ENCODE measurements around the gene TMEM181.
"Not testable (repeated sequence)": the region's sequence is repeated elsewhere in the genome, so short reads cannot be mapped to it uniquely, and the experiment has no call there.

The TMEM181 gene

DNA sequence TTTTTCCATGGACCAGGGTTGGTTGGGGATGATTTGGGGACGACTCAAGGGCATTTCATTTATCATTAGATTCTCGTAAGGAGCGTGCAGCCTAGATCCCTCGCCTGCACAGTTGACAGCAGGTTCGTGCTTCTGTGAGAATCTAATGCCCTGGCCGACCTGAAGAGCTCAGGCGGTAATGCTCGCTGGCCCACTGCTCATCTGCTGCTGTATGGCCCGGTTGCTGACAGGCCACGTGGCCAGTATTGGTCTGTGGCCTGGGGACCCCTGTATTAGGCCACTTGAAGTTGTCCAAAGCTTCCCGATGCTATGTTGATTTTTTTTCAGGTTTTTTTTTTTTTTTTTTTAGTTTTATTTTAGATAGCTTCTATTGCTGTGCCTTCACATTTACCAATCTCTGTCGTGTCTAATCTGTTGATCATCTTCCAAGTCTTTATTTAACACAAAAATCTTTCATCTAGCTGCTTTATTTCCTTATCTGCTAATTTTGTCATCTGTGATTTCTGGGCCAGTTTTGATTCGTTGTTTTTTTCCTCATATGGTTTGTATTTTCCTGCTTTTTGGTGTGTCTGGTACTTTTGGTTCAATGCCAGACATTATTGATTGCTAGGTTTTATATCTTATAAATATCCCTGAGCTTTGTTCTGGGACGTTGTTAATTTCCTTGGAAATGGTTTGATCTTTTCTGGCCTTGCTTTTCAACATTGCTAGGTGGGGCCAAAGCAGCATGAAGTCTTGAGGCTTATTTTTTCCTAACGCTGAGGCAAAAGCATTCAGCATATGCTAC is 43.6 kb downstream of the TMEM181 start:
- DNase-seq = no peak

DNA sequence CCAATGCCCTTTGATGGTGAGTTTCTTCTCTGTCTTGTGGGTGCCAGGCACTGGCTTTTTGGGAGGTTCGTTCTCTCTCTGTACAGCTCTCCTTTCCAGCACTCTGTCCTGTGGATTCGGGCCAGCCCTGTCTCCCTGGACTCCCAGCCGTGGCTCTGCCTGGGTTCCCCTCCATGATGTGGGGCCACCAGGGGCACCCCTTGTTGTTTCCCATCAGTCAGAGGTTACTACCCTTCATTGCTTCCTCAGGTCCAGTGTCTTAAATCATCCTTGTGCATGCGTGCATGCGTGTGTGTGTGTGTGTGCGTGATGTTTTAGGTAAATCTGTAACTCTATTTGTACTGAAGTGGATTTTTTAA is 44.1 kb downstream of the TMEM181 start:
- DNase-seq = no peak

DNA sequence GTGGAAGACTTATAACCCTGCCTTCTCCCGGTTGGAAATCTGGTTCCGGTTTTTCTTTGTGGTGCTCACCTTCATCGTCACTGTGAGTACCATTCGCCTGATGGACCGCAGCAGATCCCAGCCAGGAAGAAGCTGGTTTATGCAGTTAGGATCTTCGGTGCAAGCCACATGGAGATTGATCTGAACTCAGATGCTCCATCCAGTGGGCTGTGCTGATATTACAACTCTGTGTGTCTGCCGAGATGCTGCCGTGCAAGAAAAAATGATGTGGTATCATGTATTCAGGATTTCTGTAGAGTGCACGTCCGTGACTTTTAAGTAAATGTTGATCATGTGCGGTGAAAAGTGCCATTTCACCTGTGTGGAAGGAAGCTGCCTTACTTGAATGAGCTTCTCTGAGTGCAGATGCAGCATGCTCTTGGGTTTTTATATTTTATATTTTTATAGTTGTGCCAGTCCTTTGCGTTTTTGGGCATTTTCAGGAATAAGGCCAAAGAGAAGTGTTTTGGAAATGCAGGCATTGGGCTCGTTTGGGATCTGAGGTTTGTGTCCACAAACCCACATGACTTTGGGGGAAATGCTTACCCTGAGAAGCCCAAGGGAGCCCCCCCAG is 45.5 kb downstream of the TMEM181 start:
- peak; percentile 73 for DNase-seq

DNA sequence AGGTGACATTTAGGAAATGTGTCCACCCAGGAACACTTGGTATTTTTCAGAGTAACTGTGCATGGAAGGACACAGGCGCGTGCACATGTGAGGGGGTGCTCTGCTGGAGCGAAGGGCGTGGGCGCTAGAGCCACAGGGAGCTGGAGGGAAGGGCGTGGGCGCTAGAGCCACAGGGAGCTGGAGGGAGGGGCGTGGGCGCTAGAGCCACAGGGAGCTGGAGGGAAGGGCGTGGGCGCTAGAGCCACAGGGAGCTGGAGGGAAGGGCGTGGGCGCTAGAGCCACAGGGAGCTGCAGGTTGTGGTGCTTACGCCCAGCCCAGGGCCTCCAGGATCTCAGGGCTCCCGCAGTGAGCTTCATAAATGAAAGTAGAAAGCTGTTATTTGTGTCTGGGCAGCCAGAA is 46.1 kb downstream of the TMEM181 start:
- DNase-seq = not testable (repeated sequence)

DNA sequence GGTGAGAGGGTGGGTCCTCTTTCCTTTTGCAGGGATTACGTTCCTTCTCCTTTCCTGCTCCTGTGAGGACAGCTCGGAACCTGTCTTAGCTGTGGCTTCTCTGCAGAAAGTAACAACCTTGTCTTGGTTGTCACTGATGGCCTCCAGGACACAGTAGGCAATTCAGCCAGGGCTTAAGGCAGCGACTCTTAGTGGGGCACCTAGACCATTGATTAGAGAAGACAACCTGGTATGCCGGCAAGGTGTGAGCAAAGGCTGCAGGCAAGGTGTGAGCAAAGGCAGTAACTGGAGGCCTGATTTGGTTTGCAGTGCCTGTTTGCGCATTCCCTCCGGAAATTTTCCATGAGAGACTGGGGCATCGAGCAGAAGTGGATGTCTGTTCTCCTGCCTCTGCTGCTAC is 47.0 kb downstream of the TMEM181 start:
- no peak for DNase-seq

DNA sequence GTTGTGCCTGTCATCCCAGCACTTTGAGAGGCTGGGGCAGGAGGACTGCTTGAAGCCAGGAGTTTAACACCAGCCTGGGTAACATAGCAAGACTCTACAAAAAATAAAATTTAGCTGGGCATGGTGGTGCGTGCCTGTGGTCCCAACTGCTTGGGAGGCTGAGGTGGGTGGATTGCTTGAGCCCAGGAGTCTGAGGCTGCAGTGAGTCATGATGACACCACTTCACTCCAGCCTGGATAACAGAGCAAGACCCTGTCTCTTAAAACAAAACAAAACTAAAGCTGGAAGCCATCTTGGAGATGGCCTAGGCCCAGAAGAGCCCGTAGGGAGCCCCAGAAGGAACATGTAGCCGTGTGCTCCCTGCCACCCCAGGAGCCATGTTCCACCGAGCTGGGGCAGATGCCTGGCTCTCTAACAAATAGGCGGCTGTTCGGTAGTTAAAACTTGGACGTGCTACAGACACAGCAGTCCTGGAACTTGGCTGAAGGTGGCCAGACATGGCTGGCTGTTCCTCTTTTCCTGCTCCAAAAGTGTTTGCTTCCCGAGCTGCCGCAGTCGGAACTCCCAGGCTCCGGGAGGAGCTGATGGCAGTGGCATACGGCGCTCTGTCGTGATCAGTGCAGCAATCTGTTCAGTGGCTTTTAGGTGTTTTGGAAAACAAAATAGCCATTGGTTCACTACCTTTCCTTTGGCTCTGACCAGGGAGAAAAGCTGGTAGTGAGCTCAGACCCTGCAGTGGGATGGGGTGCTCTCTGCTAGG is 47.7 kb downstream of the TMEM181 start:
- DNase-seq = no peak

DNA sequence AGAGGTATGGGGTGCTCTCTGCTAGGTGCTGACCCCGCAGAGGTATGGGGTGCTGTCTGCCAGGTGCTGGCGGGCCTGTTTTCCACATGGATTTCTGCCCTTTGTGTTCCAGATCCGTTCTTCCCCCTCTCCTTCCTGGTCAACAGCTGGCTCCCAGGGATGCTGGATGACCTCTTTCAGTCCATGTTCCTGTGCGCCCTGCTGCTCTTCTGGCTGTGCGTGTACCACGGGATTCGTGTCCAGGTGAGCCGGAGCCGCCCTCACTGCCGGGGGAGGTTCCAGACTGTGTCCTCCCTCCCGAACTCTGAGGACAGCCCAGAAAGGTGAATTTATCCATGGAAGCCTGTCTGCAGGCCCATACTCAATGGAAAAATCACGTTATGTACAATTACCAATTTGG is 48.3 kb downstream of the TMEM181 start:
- DNase-seq = no peak

DNA sequence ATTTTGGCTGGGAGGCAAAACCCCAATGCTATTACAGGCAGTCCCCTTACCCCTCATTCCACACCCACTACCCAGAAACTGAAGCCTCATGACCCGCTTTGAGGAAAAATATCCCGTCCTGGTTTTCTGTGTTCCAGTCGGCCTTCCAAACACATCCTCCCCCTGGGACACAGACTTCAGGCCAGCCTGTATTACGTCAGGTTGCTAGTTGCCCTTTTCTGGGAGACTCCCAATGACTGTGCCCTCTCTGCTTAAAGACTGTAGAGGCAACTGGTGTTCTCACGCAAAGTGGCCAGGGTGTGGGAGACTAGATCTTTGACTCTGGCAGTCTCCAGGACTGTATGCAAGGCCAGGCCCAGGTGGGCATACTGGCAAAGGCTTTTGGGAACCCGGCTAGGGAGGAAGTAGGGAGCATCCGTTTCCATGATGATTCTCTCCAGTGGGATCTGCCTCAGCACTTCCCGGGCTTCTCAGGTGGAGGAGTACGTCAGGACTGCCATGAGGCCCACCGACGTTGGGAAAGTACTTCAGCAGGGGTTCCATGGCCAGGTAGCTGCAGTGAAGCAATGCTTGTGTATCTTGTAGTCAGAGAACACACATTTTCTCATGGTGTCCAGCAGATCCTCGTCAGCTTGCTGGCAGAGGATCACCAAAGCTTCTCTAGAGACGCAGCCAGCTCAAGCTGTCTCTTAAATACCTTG is 49.7 kb downstream of the TMEM181 start:
- DNase-seq = no peak

DNA sequence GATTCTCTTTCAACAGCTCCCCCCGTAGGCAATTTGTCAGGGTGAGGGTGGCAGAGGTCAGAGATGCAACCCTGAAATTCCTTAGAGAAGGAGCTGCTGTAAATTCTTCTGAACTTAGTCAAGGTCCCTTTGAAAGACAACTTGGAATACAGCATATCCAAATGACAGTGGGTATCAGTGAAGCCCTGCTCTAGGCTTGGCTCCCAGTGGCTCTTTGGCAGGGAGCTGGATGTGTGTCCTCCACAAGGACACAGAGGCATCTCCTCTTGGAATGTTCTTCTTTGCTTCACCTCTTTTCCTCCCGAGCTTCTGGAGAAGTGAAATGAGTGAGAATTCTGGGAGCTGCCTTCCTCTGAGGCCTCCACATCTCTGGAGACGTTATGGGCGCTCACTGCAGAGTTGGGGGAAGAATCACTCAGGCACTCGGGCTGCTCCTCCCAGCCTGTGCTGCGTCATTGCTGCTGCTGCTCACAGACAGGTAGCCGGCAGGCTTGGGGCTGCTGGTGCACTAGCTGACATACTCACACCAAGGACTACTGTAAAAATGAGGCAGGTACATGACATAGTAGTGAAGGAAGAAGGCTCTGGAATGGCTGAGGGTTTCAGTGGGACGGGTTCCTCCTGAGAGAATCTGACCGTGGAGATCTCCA is 50.6 kb downstream of the TMEM181 start:
- DNase-seq = no peak

DNA sequence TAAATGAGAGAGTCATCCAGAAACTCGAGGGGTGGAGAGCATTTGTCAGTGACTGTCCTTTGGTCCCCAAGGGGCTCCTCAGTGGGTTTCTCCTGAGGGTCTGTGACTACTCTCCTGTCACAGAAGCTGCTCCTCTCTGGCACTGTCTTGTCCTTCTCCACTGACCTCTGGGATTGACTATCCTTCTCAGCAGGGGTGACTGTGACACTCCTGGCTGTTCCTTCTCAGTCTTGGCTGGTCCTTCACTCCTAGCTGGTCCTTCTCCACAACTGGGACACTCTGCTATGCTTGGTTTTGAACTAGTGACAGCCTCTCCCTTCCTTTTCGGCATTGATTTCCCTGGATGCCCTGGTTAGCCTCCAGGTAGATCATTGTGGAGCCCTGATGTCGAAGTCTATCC is 51.1 kb downstream of the TMEM181 start:
- DNase-seq = no peak

DNA sequence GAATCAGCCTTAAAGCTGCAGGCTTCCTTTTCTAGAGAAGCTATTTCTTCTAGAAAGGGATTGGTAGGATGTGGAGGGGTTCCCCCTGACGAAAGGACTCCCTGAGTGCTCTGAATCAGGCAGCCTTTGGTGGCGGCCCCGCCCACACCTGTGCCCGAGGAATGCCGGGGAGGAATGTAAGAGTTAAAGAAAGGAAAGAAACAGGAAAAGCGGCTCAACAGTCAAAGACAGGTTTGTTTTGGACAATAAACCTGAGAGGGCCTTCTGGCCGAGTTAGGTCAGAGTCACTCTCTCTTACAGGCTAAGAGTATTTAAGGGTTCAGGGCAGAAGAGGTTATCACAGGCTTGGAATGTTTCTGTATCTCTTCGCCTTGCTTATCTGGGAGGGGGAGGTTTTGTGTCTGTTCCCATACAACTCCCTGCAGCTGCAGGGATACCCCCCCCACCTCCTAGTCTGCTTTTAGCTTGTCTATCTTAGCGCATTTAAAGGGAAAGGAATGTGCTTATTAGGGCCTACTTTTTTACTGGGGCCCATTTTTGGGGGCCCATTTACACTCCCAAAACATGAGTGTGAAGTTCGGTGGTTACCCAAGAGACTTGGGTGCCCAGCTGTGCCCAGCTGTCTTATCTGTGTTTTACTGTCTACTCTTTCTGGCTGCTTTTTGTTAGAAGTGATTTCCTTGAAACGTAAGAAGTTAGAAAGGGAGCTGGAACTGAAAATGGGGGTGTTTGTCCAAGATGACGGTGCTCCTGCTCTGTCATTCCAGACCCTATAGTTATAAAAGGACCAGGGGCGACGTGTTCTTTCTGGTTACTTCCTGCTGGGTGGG is 51.9 kb downstream of the TMEM181 start:
- no peak for DNase-seq

DNA sequence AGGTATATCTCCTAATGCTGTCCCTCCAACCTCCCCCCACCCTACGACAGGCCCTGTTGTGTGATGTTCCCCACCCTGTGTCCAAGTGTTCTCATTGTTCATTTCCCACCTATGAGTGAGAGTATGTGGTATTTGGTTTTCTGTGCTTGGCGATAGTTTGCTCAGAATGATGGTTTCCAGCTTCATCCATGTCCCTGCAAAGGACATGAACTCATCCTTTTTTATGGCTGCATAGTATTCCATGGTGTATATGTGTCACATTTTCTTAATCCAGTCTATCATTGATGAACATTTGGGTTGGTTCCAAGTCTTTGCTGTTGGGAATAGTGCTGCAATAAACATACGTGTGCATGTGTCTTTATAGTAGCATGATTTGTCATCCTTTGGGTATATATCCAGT is 54.7 kb downstream of the TMEM181 start:
- not testable (repeated sequence) for DNase-seq

DNA sequence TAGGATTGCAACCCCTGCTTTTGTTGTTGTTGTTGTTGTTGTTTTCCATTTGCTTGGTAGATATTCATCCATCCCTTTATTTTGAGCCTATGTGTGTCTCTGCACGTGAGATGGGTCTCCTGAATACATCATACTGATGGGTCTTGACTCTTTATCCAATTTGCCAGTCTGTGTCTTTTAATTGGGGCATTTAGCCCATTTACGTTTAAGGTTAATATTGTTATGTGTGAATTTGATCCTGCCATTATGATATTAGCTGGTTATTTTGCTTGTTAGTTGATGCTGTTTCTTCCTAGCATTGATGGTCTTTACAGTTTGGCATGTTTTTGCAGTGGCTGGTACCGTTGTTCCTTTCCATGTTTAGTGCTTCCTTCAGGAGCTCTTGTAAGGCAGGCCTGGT is 58.4 kb downstream of the TMEM181 start:
- DNase-seq = not testable (repeated sequence)

DNA sequence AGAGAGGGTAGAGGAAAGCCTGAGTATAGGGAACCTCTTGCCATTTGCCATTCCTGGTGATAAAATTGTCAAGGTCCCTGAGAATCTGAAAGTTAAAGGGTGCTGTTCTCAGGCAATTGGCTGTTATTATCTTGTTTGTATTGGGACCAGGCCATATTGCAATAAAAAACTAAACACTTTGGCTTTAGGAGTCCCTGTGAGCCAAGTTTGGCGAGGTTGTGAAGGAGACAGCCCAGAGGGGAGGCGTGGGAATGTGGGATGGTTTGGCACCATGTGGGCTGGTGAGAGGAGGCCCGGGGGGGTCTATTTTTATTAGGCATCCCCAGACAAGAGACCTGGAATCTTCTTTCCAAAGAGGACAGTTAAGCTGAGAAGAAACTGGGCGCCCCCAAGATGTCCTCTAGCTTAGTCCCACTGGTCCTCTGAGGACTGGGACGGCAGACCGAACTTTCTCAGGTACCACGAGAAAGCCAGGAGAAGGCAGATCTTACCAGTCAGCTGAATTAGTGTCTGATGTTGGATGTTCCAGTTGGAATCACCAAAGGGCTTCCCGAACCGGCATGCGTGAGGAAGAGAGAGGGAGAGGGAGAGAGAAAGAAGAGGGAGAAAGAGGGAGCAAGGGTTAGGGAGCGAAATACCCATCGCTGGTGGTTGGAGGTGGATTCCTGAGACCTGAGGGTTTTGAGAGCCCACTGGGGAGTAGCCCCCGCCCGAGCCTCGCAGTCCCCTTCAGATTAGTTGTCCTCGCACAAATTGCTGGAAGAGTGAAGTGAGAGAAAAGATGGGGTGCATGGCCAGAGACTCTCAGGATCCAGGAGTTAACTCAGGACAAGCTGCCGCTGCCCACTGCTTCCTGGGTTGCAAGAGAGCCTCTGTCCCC is 60.3 kb downstream of the TMEM181 start:
- no peak for DNase-seq

DNA sequence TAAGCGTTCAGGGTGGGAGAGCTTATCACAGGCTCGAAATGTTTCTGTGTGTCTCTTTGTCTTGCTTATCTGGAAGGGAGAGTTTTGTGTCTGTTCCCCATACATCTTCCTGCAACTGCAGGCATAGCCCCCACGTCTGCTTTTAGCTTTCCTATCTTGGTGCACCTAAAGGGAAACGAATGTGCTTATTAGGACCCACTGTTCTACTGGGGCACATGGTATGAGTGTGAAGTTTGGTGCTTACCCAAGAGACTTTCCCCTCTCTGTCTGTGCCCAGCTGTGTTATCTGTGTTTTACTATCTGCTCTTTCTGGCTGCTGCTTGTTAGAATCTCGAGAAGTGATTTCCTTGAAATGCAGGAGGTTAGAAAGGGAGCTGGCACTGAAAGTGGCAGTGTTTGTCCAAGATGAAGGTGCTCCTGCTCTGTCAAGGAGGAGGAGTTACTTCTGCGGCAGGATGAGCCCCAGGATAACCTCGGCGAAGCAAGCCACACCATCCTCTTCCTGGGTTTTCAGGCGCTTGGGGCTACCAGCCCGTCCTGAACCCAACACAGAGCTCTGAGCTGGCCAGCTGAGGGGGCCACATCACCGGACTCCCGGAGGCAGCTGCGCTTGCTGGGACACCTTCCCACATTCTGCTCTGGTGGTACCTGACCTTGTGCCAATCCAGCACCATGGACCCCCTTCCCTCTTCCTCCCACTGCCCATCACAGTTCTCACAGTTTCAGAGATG is 61.2 kb downstream of the TMEM181 start:
- DNase-seq = no peak

DNA sequence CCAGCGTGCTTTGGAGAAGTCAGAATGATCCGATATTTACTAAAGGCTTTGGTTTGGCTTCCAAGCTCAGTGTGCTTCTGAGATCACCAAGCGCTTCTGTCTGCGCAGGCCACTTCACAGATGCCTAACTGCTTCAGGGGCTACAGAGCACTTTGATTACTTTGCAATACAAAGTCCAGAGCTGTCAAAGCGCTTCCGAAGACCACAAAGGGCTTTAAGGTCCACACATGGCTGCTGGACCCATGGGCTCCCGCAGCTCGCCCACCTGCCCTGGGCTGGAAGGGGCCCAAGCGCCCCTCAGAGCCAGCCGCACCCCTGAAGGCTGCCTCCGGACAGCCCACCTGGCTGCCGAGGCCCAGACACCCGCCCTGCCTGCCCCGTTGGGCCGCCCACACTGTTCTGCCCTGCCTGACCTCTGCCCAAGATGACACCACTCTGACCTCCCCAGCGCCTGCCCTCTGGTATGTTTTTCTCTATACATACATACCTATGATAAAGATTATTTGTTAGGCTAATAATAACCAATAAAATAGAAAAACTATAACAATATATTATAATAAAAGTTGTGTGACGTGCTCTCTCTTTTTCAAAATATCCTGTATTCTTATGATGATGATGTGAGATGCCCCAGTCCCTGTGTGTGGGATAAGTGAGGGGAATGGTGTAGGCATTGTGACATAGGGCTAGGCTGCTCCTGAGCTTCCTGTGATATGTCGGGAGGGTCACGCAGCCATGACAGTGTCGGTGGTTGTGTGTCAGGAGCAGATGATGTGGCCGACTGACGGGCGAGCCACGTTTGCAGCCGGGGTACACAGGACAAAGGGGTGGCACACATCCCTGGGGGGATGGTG is 62.0 kb downstream of the TMEM181 start:
- DNase-seq = no peak

DNA sequence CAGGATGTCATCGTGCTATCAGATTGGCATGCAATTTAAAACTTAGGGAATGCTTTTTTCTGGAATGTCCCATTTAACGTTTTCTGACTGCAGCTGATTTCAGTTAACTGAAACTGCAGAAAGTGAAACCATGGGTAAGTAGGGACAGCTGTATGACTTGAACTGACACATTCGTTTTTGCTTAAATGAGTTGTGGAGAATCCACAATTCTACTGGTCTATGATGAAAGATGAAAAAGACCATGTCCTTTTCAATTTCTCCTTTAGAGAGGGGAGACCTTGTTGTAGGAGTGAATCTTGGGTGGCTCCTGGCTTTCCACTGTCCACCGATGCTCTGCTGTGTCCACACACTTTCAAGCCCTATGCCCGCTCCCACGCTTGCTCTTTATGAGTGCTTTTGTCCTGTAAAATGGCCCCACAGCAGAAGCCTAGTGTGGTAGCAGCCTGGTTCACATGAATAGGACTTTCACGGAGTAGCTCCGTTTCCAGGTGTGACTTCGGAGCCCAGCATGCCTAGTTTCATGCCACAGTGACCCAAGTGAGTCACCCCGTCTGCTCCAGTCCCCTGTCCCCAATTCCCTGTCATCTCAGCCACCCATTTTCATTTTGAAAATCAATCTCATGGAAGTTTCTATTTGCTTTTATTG is 62.8 kb downstream of the TMEM181 start:
- DNase-seq = no peak

Measured in activated effector memory CD4-positive, alpha-beta T cell treated with anti-CD3 and anti-CD28 coated beads, Interleukin-2, amount 50 U/mL, for 16 hours (primary cell).